HEK293 (cell line): ENCODE data around the gene IL17A.

ENCODE experiments used
- CTCF ChIP-seq: fragments of 450-650 bp; formaldehyde crosslinking; IDR thresholded peaks from 2 replicates; pipeline ENCODE4 v1.5.1; 2016; ENCODE audit warnings: missing biosample characterization, missing genetic modification characterization
- KLF10 ChIP-seq: fragments of 450-650 bp; IDR thresholded peaks from 2 replicates; pipeline ENCODE4 v1.5.1; 2018; ENCODE audit warnings: missing biosample characterization, mild to moderate bottlenecking, missing genetic modification characterization
- SALL2 ChIP-seq: fragments of 450-650 bp; formaldehyde crosslinking; IDR thresholded peaks from 2 replicates; pipeline ENCODE4 v1.5.0; 2017; ENCODE audit warnings: missing biosample characterization, mild to moderate bottlenecking, missing genetic modification characterization, borderline replicate concordance
- ZBTB6 ChIP-seq: fragments of 450-650 bp; formaldehyde crosslinking; IDR thresholded peaks from 2 replicates; pipeline ENCODE4 v1.5.1; 2017; ENCODE audit warnings: missing biosample characterization, missing genetic modification characterization
- ZNF274 ChIP-seq, 2 experiments: fragments of 200-500 bp in 1 of 2; fragments of 450-650 bp in 1 of 2; sonication (Bioruptor generic) in 1 of 2; formaldehyde crosslinking in 1 of 2; IDR thresholded peaks; 2 replicates each; pipeline versions ENCODE4 v1.5.1 to v1.6.1; 2014 to 2016; ENCODE audit warnings: borderline replicate concordance in 1 of 2, inconsistent platforms in 1 of 2, low read length in 1 of 2, missing biosample characterization in 1 of 2, missing genetic modification characterization in 1 of 2
- ZNF529 ChIP-seq: fragments of 450-650 bp; formaldehyde crosslinking; IDR thresholded peaks from 2 replicates; pipeline ENCODE4 v1.5.1; 2017; ENCODE audit warnings: missing genetic modification characterization, missing biosample characterization; ENCODE audit not compliant: insufficient replicate concordance
- ZNF558 ChIP-seq: fragments of 450-650 bp; formaldehyde crosslinking; IDR thresholded peaks from 2 replicates; pipeline ENCODE4 v1.5.1; 2016; ENCODE audit warnings: missing biosample characterization, missing genetic modification characterization
- ZNF768 ChIP-seq: fragments of 450-650 bp; formaldehyde crosslinking; IDR thresholded peaks from 2 replicates; pipeline ENCODE4 v1.5.1; 2018; ENCODE audit warnings: missing biosample characterization, mild to moderate bottlenecking, missing genetic modification characterization
- TF ChIP-seq, protein P1 (sequence below): sonication (generic); formaldehyde crosslinking; IDR thresholded peaks from 2 replicates; pipeline ENCODE4 v1.8.1; 2022; ENCODE audit warnings: mild to moderate bottlenecking, moderate library complexity, missing genetic modification reagents

- TF ChIP-seq ZNF558 (tag by site-specific recombination) (no peak), CTCF (tag by site-specific recombination) (no peak), ZNF768 (tag by site-specific recombination) (no peak), ZNF529 (tag by site-specific recombination) (no peak), SALL2 (no peak), ZBTB6 (tag by site-specific recombination) (no peak), ZNF274 (IDR thresholded peaks at IDR 0.05; ENCODE audit: low read length) (no peak), ZNF274 (tag by site-specific recombination; IDR thresholded peaks at IDR 0.05; ENCODE audit: borderline replicate concordance) (no peak), KLF10 (no peak)
- TF ChIP-seq, protein P1, sequence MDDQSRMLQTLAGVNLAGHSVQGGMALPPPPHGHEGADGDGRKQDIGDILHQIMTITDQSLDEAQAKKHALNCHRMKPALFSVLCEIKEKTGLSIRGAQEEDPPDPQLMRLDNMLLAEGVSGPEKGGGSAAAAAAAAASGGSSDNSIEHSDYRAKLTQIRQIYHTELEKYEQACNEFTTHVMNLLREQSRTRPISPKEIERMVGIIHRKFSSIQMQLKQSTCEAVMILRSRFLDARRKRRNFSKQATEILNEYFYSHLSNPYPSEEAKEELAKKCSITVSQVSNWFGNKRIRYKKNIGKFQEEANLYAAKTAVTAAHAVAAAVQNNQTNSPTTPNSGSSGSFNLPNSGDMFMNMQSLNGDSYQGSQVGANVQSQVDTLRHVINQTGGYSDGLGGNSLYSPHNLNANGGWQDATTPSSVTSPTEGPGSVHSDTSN = no peak
Measured at GRCh38 chr6:52215787-52216186, 29.6 kb downstream of the IL17A start.
